CD14-positive monocyte (primary cell): ENCODE results near the gene SERPINA4. TPM values are rescaled to one million over a fixed set of nuclear protein-coding genes. Genes with fewer than 3 reads are reported as not detected.

ENCODE experiments used
- DNase-seq, 3 donors: peaks; one replicate each; pipeline ENCODE4 v3.0.0-alpha.2; 2011 to 2022
- H2AFZ ChIP-seq: 2 replicates; pipeline ENCODE4 v1.6.0; 2012; ENCODE audit warnings: mild to moderate bottlenecking, low read depth, low read length, inconsistent platforms; ENCODE audit not compliant: insufficient read depth, poor library complexity, severe bottlenecking
- H3K27ac ChIP-seq, 2 donors: 1 replicate in 1 of 2; 2 replicates in 1 of 2; pipeline ENCODE4 v1.5.1; 2012 to 2013; ENCODE audit warnings: low read length in 2 of 2, control low read depth in 1 of 2, inconsistent platforms in 1 of 2, low read depth in 1 of 2, mild to moderate bottlenecking in 1 of 2
- H3K27me3 ChIP-seq, 2 donors: one replicate each; pipeline versions ENCODE4 v1.6.0 to v1.6.1; 2011 to 2013; ENCODE audit warnings: low read length in 2 of 2; ENCODE audit not compliant: control insufficient read depth in 2 of 2, insufficient read depth in 2 of 2
- H3K36me3 ChIP-seq, 2 donors: replicated peaks in 1 of 2; 1 replicate in 1 of 2; 2 replicates in 1 of 2; pipeline versions ENCODE4 v1.5.1 to v1.6.1; 2012 to 2013; ENCODE audit warnings: low read length in 2 of 2, control low read depth in 1 of 2, inconsistent platforms in 1 of 2, mild to moderate bottlenecking in 1 of 2; ENCODE audit not compliant: insufficient read depth in 2 of 2, control insufficient read depth in 1 of 2
- H3K4me1 ChIP-seq, 2 donors: 1 replicate in 1 of 2; 2 replicates in 1 of 2; pipeline versions ENCODE4 v1.5.1 to v1.6.1; 2012 to 2013; ENCODE audit warnings: low read length in 2 of 2, control low read depth in 1 of 2, inconsistent platforms in 1 of 2, mild to moderate bottlenecking in 1 of 2, moderate library complexity in 1 of 2; ENCODE audit not compliant: insufficient read depth in 2 of 2, control insufficient read depth in 1 of 2
- H3K4me2 ChIP-seq: replicated peaks from 2 replicates; pipeline ENCODE3; 2012; ENCODE audit warnings: low read length, moderate library complexity, mild to moderate bottlenecking; ENCODE audit not compliant: poor library complexity, severe bottlenecking; ENCODE audit errors: extremely low read depth
- H3K4me3 ChIP-seq, 3 experiments: fragments of 200-600 bp in 1 of 3; sonication (generic) in 1 of 3; replicated peaks in 1 of 3; 1 replicate in 2 of 3; 2 replicates in 1 of 3; pipeline ENCODE4 v1.5.1; 2011 to 2013; ENCODE audit warnings: low read length in 3 of 3, mild to moderate bottlenecking in 3 of 3, control low read depth in 2 of 3, low read depth in 2 of 3, inconsistent platforms in 1 of 3, moderate library complexity in 1 of 3
- H3K79me2 ChIP-seq: 2 replicates; pipeline ENCODE4 v1.6.0; 2012; ENCODE audit warnings: mild to moderate bottlenecking, control low read depth, inconsistent platforms, low read length, moderate library complexity; ENCODE audit not compliant: insufficient read depth
- H3K9ac ChIP-seq: 2 replicates; pipeline ENCODE4 v1.6.0; 2017; ENCODE audit warnings: low read length, mild to moderate bottlenecking; ENCODE audit not compliant: insufficient read depth, poor library complexity, severe bottlenecking
- H3K9me3 ChIP-seq, 2 donors: replicated peaks in 1 of 2; 1 replicate in 1 of 2; 2 replicates in 1 of 2; pipeline versions ENCODE4 v1.5.1 to v1.6.1; 2012 to 2013; ENCODE audit warnings: low read length in 2 of 2, control low read depth in 1 of 2; ENCODE audit not compliant: control insufficient read depth in 1 of 2, insufficient read depth in 1 of 2
- H4K20me1 ChIP-seq: 2 replicates; pipeline ENCODE4 v1.6.0; 2012; ENCODE audit warnings: mild to moderate bottlenecking, low read length, control low read depth, moderate library complexity; ENCODE audit not compliant: insufficient read depth
- H3K27ac Mint-ChIP-seq, 7 donors: one replicate each; pipeline ENCODE4 v1.8.0; 2020; ENCODE audit warnings: mild to moderate bottlenecking in 7 of 7, mixed read lengths in 7 of 7, moderate library complexity in 6 of 7, inconsistent platforms in 2 of 7
- H3K27me3 Mint-ChIP-seq, 3 donors: one replicate each; pipeline ENCODE4 v1.8.0; 2021 to 2022; ENCODE audit warnings: low read depth in 3 of 3, mild to moderate bottlenecking in 3 of 3, mixed read lengths in 3 of 3, moderate library complexity in 3 of 3, inconsistent platforms in 1 of 3
- H3K36me3 Mint-ChIP-seq, 2 donors: one replicate each; pipeline ENCODE4 v1.8.0; 2020; ENCODE audit warnings: mixed read lengths in 2 of 2, inconsistent platforms in 1 of 2, mild to moderate bottlenecking in 1 of 2
- H3K4me1 Mint-ChIP-seq: one replicate; pipeline ENCODE4 v1.8.0; 2020; ENCODE audit warnings: mild to moderate bottlenecking, mixed read lengths
- H3K4me3 Mint-ChIP-seq, 2 donors: one replicate each; pipeline ENCODE4 v1.8.0; 2020; ENCODE audit warnings: mild to moderate bottlenecking in 2 of 2, mixed read lengths in 2 of 2, moderate library complexity in 1 of 2
- H3K9me3 Mint-ChIP-seq, 7 donors: one replicate each; pipeline ENCODE4 v1.8.0; 2020 to 2022; ENCODE audit warnings: mixed read lengths in 7 of 7, mild to moderate bottlenecking in 6 of 7, moderate library complexity in 6 of 7, inconsistent platforms in 2 of 7
- CTCF ChIP-seq: fragments of 200-600 bp; IDR thresholded peaks from one replicate; pipeline ENCODE4 v1.8.0; 2022; ENCODE audit warnings: antibody characterized with exemption, mild to moderate bottlenecking
- WGBS: methylation state at CpG from one replicate; pipeline ENCODE4 v1.1.5; 2013; ENCODE audit warnings: missing lambda C conversion rate; ENCODE audit not compliant: insufficient coverage; 5-methylcytosine and 5-hydroxymethylcytosine counted together
- intact Hi-C, 2 donors: fragments of 100-400 bp; cut with micrococcal nuclease; formaldehyde crosslinking; loops; one replicate each; pipeline versions ENCODE4 v1.15.0 to v1.15.1; 2023
- polyA plus RNA-seq, 3 donors: library from polyadenylated mRNA; depleted of rRNA in 1 of 3; unstranded in 2 of 3; stranded (reverse) in 1 of 3; fragments of 300-500 nt in 2 of 3; fragments of >200 nt in 1 of 3; fragmentation: Illumina TruSeq in 2 of 3; gene quantifications; 1 replicate in 2 of 3; 2 replicates in 1 of 3; pipeline ENCODE4 v1.2.3, GENCODE V29; 2012 to 2021

Gene SERPINA4
- polyA plus RNA-seq, 3 donors = not detected

- whole genome bisulfite sequencing = 78% methylated on average over 3 of the region's 5 CpGs
- H3K36me3 ChIP-seq = no peaks in the 10 kb centered on the region
- H3K79me2 ChIP-seq = no peaks in the 10 kb centered on the region
- H3K27ac ChIP-seq = no peak overlapping the region
- H3K4me2 ChIP-seq = no peak overlapping the region
- Mint-ChIP-seq H3K27ac (no peak overlapping the region), H3K36me3 (no peaks in the 10 kb centered on the region), H3K9me3 (peaks cover 0 to 2% (median 0%) of the 10 kb centered on the region in 7 donors), H3K4me3 (no peak overlapping the region), H3K27me3 (peaks cover 5 to 7% (median 7%) of the 10 kb centered on the region in 3 donors), H3K4me1 (peaks cover 2% of the 10 kb centered on the region)
- H3K4me1 ChIP-seq = no peaks in the 10 kb centered on the region
- no peaks in the 10 kb centered on the region for H4K20me1 ChIP-seq
- H2AFZ ChIP-seq = no peak overlapping the region
- no peaks in the 10 kb centered on the region for H3K27me3 ChIP-seq
- DNase-seq = no peak
- no peak for TF ChIP-seq CTCF
- no peaks in the 10 kb centered on the region for H3K9me3 ChIP-seq
- H3K4me3 ChIP-seq = no peak overlapping the region
- intact Hi-C loops = no loop called here
- H3K9ac ChIP-seq = no peak overlapping the region
Measured at GRCh38 chr14:94597788-94598187, 36.5 kb downstream of the SERPINA4 start.

DNA sequence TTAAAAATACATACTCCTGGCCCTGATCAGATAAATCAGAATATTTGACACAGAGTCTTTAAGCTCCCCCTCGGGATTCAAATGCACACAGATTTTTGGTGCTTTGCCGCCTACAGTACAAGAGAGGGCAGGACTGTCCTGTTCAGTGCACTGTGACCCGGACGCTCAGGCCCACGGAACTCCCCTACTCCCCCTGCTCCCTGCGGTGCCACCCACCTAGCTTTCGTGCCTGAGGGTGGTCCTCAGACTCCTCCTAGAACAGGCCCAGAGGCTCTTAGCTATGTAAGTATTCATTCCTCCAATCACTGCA, 37.2 kb downstream of the SERPINA4 start:
- Mint-ChIP-seq H3K4me3 (no peak overlapping the region), H3K27ac (no peak overlapping the region), H3K9me3 (peaks cover 0 to 2% (median 0%) of the 10 kb centered on the region in 7 donors), H3K27me3 (peaks cover 5 to 7% (median 7%) of the 10 kb centered on the region in 3 donors), H3K4me1 (peaks cover 2% of the 10 kb centered on the region), H3K36me3 (no peaks in the 10 kb centered on the region)
- H3K27me3 ChIP-seq = no peaks in the 10 kb centered on the region
- H3K79me2 ChIP-seq = no peaks in the 10 kb centered on the region
- H3K36me3 ChIP-seq = no peaks in the 10 kb centered on the region
- no peak overlapping the region for H3K27ac ChIP-seq
- no peak overlapping the region for H3K4me3 ChIP-seq
- no peaks in the 10 kb centered on the region for H3K9me3 ChIP-seq
- 82% methylated on average over 7 of the region's 7 CpGs for WGBS
- no peak overlapping the region for H3K9ac ChIP-seq
- no peaks in the 10 kb centered on the region for H3K4me1 ChIP-seq
- no peaks in the 10 kb centered on the region for H4K20me1 ChIP-seq
- TF ChIP-seq CTCF = no peak
- no peak overlapping the region for H2AFZ ChIP-seq
- DNase-seq = no peak
- intact Hi-C loops = no loop called here
- H3K4me2 ChIP-seq = no peak overlapping the region
